OCI-LY3 (cell line): ENCODE data around the gene SOX8.

Experiments
- H2AFZ ChIP-seq: fragments of 200-600, 300-600 bp; shearing (Covaris generic); 2 replicates; pipeline ENCODE4 v1.6.0; 2014; ENCODE audit warnings: antibody characterized with exemption, low read depth, low read length
- H3K27ac ChIP-seq: fragments of 200-600, 300-600 bp; sonication (generic); 2 replicates; pipeline ENCODE4 v1.5.1; 2014; ENCODE audit warnings: mild to moderate bottlenecking, low read length, moderate library complexity, mixed read lengths
- H3K27me3 ChIP-seq: fragments of 200-600, 300-600 bp; sonication (generic); 2 replicates; pipeline ENCODE4 v1.6.1; 2014; ENCODE audit warnings: low read depth, low read length, mixed read lengths
- H3K36me3 ChIP-seq: fragments of 200-600, 300-600 bp; sonication (generic); replicated peaks from 2 replicates; pipeline ENCODE3; 2014; ENCODE audit warnings: low read depth, low read length, mixed read lengths
- H3K4me1 ChIP-seq: fragments of 300-600, 200-600 bp; sonication (generic); 2 replicates; pipeline ENCODE4 v1.6.1; 2014; ENCODE audit warnings: low read length, mixed read lengths
- H3K4me2 ChIP-seq: fragments of 200-600, 300-600 bp; sonication (generic); 2 replicates; pipeline ENCODE4 v1.6.1; 2014; ENCODE audit warnings: low read length, mixed read lengths
- H3K4me3 ChIP-seq: fragments of 300-600, 200-600 bp; sonication (generic); 2 replicates; pipeline ENCODE4 v1.5.1; 2014; ENCODE audit warnings: antibody characterized with exemption, mild to moderate bottlenecking, low read length, moderate library complexity
- H3K79me2 ChIP-seq: fragments of 300-600, 200-600 bp; shearing (Covaris generic); 2 replicates; pipeline ENCODE4 v1.6.1; 2014; ENCODE audit warnings: mild to moderate bottlenecking, low read length, mixed read lengths
- H3K9ac ChIP-seq: fragments of 300-600, 200-600 bp; shearing (Covaris generic); 2 replicates; pipeline ENCODE4 v1.6.0; 2014; ENCODE audit warnings: mild to moderate bottlenecking, low read length, moderate library complexity
- H3K9me3 ChIP-seq: fragments of 200-600, 300-600 bp; shearing (Covaris generic); 2 replicates; pipeline ENCODE4 v1.6.1; 2014; ENCODE audit warnings: low read length, mixed read lengths; ENCODE audit not compliant: insufficient read depth
- H4K20me1 ChIP-seq: fragments of 200-600, 300-600 bp; sonication (generic); 2 replicates; pipeline ENCODE4 v1.6.1; 2016; ENCODE audit warnings: low read length, mixed read lengths; ENCODE audit not compliant: insufficient read depth
- CTCF ChIP-seq: fragments of 200-600, 300-600 bp; sonication (generic); IDR thresholded peaks from 2 replicates; pipeline ENCODE4 v1.5.1; 2014; ENCODE audit warnings: antibody characterized with exemption, low read length, low read depth
- EZH2phosphoT487 ChIP-seq: fragments of 200-600 bp; shearing (Covaris generic); IDR thresholded peaks from 2 replicates; pipeline ENCODE4 v1.6.1; 2018; ENCODE audit warnings: antibody characterized with exemption, mixed run types, low read depth

The SOX8 gene

GRCh38 chr16:969508-970385 lies 11.8 kb upstream of the SOX8 start:
- Histone ChIP-seq H3K4me3 (peak overlapping the region; percentile 81), H3K27me3 (no peaks in the 10 kb centered on the region), H3K9ac (peak overlapping the region; percentile 86), H2AFZ (no peak overlapping the region), H3K27ac (no peak overlapping the region; the same call in 1 of the 2 replicates), H3K36me3 (peaks cover 8% of the 10 kb centered on the region), H4K20me1 (no peaks in the 10 kb centered on the region), H3K9me3 (no peaks in the 10 kb centered on the region), H3K4me1 (peaks cover 5% of the 10 kb centered on the region), H3K4me2 (peak overlapping the region; percentile 87), H3K79me2 (peaks cover 11% of the 10 kb centered on the region; the same call in 1 of the 2 replicates)
- TF ChIP-seq CTCF: no peak
- no peak for TF ChIP-seq EZH2phosphoT487

- TF ChIP-seq EZH2phosphoT487: no peak
- no peak for TF ChIP-seq CTCF
- Histone ChIP-seq H3K4me3 (peak overlapping the region; percentile 81), H3K4me1 (peaks cover 5% of the 10 kb centered on the region)
Measured at GRCh38 chr16:970386-970765, 11.2 kb upstream of the SOX8 start.

GRCh38 chr16:970766-971581 lies 10.6 kb upstream of the SOX8 start, which contains the start of gene LMF1:
LMF1 (minus strand) TSS chr16:970984; CDS start chr16:970980, 4 bp downstream.
- peak within 1 kb of the TSS; percentile 81 for H3K4me3 ChIP-seq
- H3K4me1 ChIP-seq: peaks cover 5% of the 10 kb centered on the region
- no peaks in the 10 kb centered on the region for H3K27me3 ChIP-seq
- no peaks in the 10 kb centered on the region for H3K9me3 ChIP-seq
- peak within 1 kb of the TSS; percentile 37 for H3K27ac ChIP-seq
- H4K20me1 ChIP-seq: no peaks in the 10 kb centered on the region
- peak within 1 kb of the TSS; percentile 87 for H3K4me2 ChIP-seq
- no peak for TF ChIP-seq CTCF
- TF ChIP-seq EZH2phosphoT487: no peak
- peaks cover 4% of the 10 kb centered on the region for H3K36me3 ChIP-seq
- peak within 1 kb of the TSS; percentile 35 for H2AFZ ChIP-seq
- H3K9ac ChIP-seq: peak within 1 kb of the TSS; percentile 86
- H3K79me2 ChIP-seq: peaks cover 11% of the 10 kb centered on the region; the same call in 1 of the 2 replicates

More at GRCh38 chr16:970386-970765, 11.2 kb upstream of the SOX8 start:
- Histone ChIP-seq H3K79me2 (peaks cover 11% of the 10 kb centered on the region; the same call in 1 of the 2 replicates), H3K9ac (peak overlapping the region; percentile 86), H3K36me3 (peaks cover 8% of the 10 kb centered on the region), H3K27ac (peak overlapping the region; percentile 37), H3K9me3 (no peaks in the 10 kb centered on the region), H4K20me1 (no peaks in the 10 kb centered on the region), H3K4me2 (peak overlapping the region; percentile 87), H2AFZ (peak overlapping the region; percentile 35), H3K27me3 (no peaks in the 10 kb centered on the region)

- H3K27ac ChIP-seq: no peak overlapping the region
- peak overlapping the region; percentile 69 for H3K4me2 ChIP-seq
- H4K20me1 ChIP-seq: no peaks in the 10 kb centered on the region
- H3K9me3 ChIP-seq: no peaks in the 10 kb centered on the region
- H3K79me2 ChIP-seq: peaks cover 11% of the 10 kb centered on the region; the same call in 1 of the 2 replicates
- no peak overlapping the region for H3K9ac ChIP-seq
- peak overlapping the region; percentile 81; the same call in 1 of the 2 replicates for H3K4me3 ChIP-seq
- H2AFZ ChIP-seq: no peak overlapping the region
- peaks cover 5% of the 10 kb centered on the region for H3K4me1 ChIP-seq
- TF ChIP-seq EZH2phosphoT487 (no peak), CTCF (no peak)
- peaks cover 4% of the 10 kb centered on the region for H3K36me3 ChIP-seq
- no peaks in the 10 kb centered on the region for H3K27me3 ChIP-seq
Measured at GRCh38 chr16:971582-971905, 10.0 kb upstream of the SOX8 start.
